CD4-positive, alpha-beta T cell (primary cell): ENCODE data around the gene AVP. TPM values are rescaled to one million over a fixed set of nuclear protein-coding genes. Genes with fewer than 3 reads are reported as not detected.

Experiments used
- ATAC-seq: fragments of 200-7000 bp; cut with Tn5 transposase; one replicate; pipeline ENCODE4 v1.10.0; 2022; ENCODE audit warnings: mild to moderate bottlenecking; ENCODE audit not compliant: poor library complexity
- CTCF ChIA-PET: fragments of 350-600 bp; sonication (Branson Sonifier 250); formaldehyde crosslinking; loops from one replicate; lab custom pipeline; 2021; ENCODE audit warnings: antibody characterized with exemption, inconsistent platforms; lab: Charles Lee
- POLR2A ChIA-PET: fragments of 350-600 bp; sonication (Branson Sonifier 250); formaldehyde crosslinking; loops from one replicate; lab custom pipeline; 2021; ENCODE audit warnings: antibody characterized with exemption, inconsistent platforms; lab: Charles Lee
- DNase-seq, 14 experiments: peaks; one replicate each; pipeline ENCODE4 v3.0.0-alpha.2; 2013 to 2020; ENCODE audit warnings: mixed read lengths in 2 of 14
- H3K27ac ChIP-seq, 2 donors: one replicate each; pipeline versions ENCODE4 v1.5.1 to v1.7.0; 2013; ENCODE audit warnings: low read length in 2 of 2, low read depth in 1 of 2, mild to moderate bottlenecking in 1 of 2
- H3K27me3 ChIP-seq, 2 experiments: 1 replicate in 1 of 2; 2 replicates in 1 of 2; pipeline versions ENCODE4 v1.6.1 to v1.7.0; 2013; ENCODE audit warnings: low read length in 2 of 2, control low read depth in 1 of 2, mild to moderate bottlenecking in 1 of 2, moderate library complexity in 1 of 2; ENCODE audit not compliant: insufficient read depth in 2 of 2, control insufficient read depth in 1 of 2
- H3K36me3 ChIP-seq: one replicate; pipeline ENCODE4 v1.6.1; 2013; ENCODE audit warnings: low read length, control low read depth; ENCODE audit not compliant: insufficient read depth
- H3K4me1 ChIP-seq: one replicate; pipeline ENCODE4 v1.6.1; 2013; ENCODE audit warnings: low read length, control low read depth; ENCODE audit not compliant: insufficient read depth
- H3K4me3 ChIP-seq: one replicate; pipeline ENCODE4 v1.5.1; 2013; ENCODE audit warnings: mild to moderate bottlenecking, low read length, moderate library complexity
- H3K9me3 ChIP-seq, 2 experiments: 1 replicate in 1 of 2; 2 replicates in 1 of 2; pipeline versions ENCODE4 v1.6.1 to v1.7.0; 2013; ENCODE audit warnings: low read length in 2 of 2, mild to moderate bottlenecking in 2 of 2, control low read depth in 1 of 2, moderate library complexity in 1 of 2; ENCODE audit not compliant: control insufficient read depth in 1 of 2, insufficient read depth in 1 of 2
- H3K27ac Mint-ChIP-seq: one replicate; pipeline ENCODE4 v1.8.0; 2020; ENCODE audit warnings: mixed read lengths
- H3K27me3 Mint-ChIP-seq: one replicate; pipeline ENCODE4 v1.8.0; 2021; ENCODE audit warnings: mixed read lengths
- H3K36me3 Mint-ChIP-seq: one replicate; pipeline ENCODE4 v1.8.0; 2021; ENCODE audit warnings: low read depth, mixed read lengths
- H3K4me1 Mint-ChIP-seq: one replicate; pipeline ENCODE4 v1.8.0; 2021; ENCODE audit warnings: low read depth, mixed read lengths
- H3K4me3 Mint-ChIP-seq: one replicate; pipeline ENCODE4 v1.8.0; 2020; ENCODE audit warnings: mild to moderate bottlenecking, mixed read lengths
- H3K9me3 Mint-ChIP-seq: one replicate; pipeline ENCODE4 v1.8.0; 2020; ENCODE audit warnings: mixed read lengths
- CTCF ChIP-seq: fragments of 200-600 bp; IDR thresholded peaks from one replicate; pipeline ENCODE4 v1.8.0; 2022; ENCODE audit warnings: antibody characterized with exemption, mild to moderate bottlenecking
- intact Hi-C, 2 experiments: fragments of 100-400 bp; cut with DNase I in 1 of 2; cut with micrococcal nuclease in 1 of 2; formaldehyde crosslinking; loops; one replicate each; pipeline versions ENCODE4 v1.15.1 to v1.9.0; 2023 to 2025; cut with DNase I, micrococcal nuclease
- total RNA-seq, 174 experiments: library from RNA in 2 of 174; stranded (reverse) in 2 of 174; gene quantifications; one replicate each; pipeline ENCODE4 v1.2.3 and lab custom pipeline; 2021 to 2026

The AVP gene
- total RNA-seq, 2 experiments from 2014 or later, result 0.47 to 0.56 TPM

DNA sequence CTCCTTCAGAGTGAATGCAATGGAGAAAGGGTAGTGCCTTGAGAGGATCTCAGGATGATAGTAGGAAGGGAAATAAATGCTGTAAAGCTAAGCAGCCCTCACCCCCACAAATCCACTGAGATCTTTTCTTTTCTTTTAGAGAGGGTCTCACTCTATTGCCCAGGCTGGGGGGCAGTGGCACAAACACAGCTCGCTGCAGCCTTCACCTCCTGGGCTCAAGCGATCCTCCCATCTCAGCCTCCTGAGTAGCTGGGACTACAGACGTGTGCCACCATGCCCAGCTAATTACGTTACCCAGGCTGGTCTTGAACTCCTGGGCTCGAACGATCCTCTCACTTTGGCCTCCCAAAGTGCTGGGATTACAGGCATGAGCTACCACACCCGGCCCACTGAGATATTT is 16.0 kb upstream of the AVP start:
- no peak for ATAC-seq
- Mint-ChIP-seq H3K27ac (no peak overlapping the region), H3K4me1 (peaks cover 27% of the 10 kb centered on the region), H3K9me3 (no peaks in the 10 kb centered on the region), H3K27me3 (no peaks in the 10 kb centered on the region), H3K36me3 (no peaks in the 10 kb centered on the region), H3K4me3 (no peak overlapping the region)
- POLR2A ChIA-PET, result interaction anchor here (1.1 to 3.1 kb wide), 2 partner anchors 7 to 57 kb away, joined by 3 to 21 read pairs; no protein-coding TSS in a partner anchor
- no peaks in the 10 kb centered on the region for H3K9me3 ChIP-seq
- no peaks in the 10 kb centered on the region for H3K36me3 ChIP-seq
- no peak overlapping the region for H3K4me3 ChIP-seq
- intact Hi-C loops, result no loop called here
- DNase-seq, result no peak
- no peak overlapping the region for H3K27ac ChIP-seq
- peaks cover 23% of the 10 kb centered on the region for H3K4me1 ChIP-seq
- no peak for TF ChIP-seq CTCF
- no peaks in the 10 kb centered on the region for H3K27me3 ChIP-seq
- CTCF ChIA-PET, result no interaction called here

DNA sequence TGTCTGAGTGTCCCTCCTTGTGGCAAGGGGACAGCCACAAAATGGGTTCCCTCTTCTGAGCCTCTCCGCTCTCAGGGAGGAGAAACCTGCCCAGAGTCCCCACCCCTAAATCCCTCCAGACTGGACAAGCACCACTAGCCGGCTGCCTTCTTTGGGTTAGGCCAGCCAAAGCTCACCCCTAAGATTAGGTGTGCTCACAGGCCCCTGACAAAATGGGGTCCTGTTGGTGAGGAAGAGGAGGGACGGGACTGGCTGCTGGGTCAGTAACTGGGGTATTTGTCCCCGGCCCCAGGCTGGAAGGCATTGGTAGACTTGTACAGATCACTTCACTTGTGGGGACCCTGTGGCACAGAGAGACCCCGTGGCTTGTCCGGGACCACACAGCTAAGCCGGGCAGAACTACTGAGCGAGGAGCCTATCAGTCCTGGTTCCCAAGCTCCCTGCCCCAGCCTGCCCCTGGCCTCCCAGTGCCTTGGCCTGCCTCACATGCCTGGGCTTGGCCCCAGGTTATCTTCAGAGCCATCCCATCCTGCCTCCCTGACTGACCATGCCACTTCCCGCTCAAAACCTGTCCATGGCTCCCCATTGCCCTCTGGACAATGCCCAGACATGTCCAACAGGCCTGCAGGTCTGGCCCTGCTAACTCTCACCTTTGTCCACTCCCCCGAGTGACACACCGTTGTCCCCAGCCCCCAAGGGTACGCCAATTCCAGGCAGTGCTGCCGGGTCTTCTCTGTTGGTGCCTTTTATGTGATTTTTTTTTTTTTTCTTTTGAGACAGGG is 10.5 kb upstream of the AVP start:
- Mint-ChIP-seq H3K27me3 (peaks cover 7% of the 10 kb centered on the region), H3K27ac (peak overlapping the region; percentile 100), H3K4me1 (peaks cover 36% of the 10 kb centered on the region), H3K36me3 (peaks cover 8% of the 10 kb centered on the region), H3K9me3 (no peaks in the 10 kb centered on the region), H3K4me3 (no peak overlapping the region)
- ATAC-seq, result no peak
- DNase-seq, result no peak
- CTCF ChIA-PET, result no interaction called here
- Histone ChIP-seq H3K27ac (peak overlapping the region; percentile 9 to 38), H3K4me1 (peaks cover 26% of the 10 kb centered on the region), H3K4me3 (no peak overlapping the region), H3K9me3 (no peaks in the 10 kb centered on the region), H3K27me3 (peaks cover 0 to 11% of the 10 kb centered on the region in 2 experiments), H3K36me3 (no peaks in the 10 kb centered on the region)
- intact Hi-C loops, result no loop called here
- TF ChIP-seq CTCF, result no peak
- POLR2A ChIA-PET, result interaction anchor here (3.0 to 3.7 kb wide), 2 partner anchors 20 to 24 kb away, joined by 7 to 48 read pairs; partner anchors contain the start of gene OXT

GRCh38 chr20:3093861-3094361 is 9.4 kb upstream of the AVP start:
- peaks cover 26% of the 10 kb centered on the region for H3K4me1 ChIP-seq
- H3K27me3 ChIP-seq, result peaks cover 0 to 11% of the 10 kb centered on the region in 2 experiments
- ChIA-PET POLR2A (interaction anchor here (0.7 to 3.7 kb wide), 11 partner anchors 7 to 129 kb away, joined by 3 to 48 read pairs (median 7); partner anchors contain the start of gene OXT), CTCF (interaction anchor here (1.5 to 1.9 kb wide), 2 partner anchors 17 to 24 kb away, joined by 5 to 8 read pairs; no protein-coding TSS in a partner anchor)
- peak overlapping the region; percentile 100 for H3K27ac Mint-ChIP-seq
- peak overlapping the region; percentile 92 for H3K4me3 Mint-ChIP-seq
- intact Hi-C loops, result loop anchor here in 1 of 2 experiments (2.0 kb wide), 2 partner anchors 21 to 25 kb away; no protein-coding TSS in a partner anchor
- H3K4me1 Mint-ChIP-seq, result peaks cover 40% of the 10 kb centered on the region
- H3K9me3 Mint-ChIP-seq, result no peaks in the 10 kb centered on the region
- H3K36me3 ChIP-seq, result no peaks in the 10 kb centered on the region
- ATAC-seq (peak; percentile 67), DNase-seq (peak in 10 of 14 experiments; percentile 32 to 73 (median 52))
- H3K36me3 Mint-ChIP-seq, result peaks cover 8% of the 10 kb centered on the region
- peak overlapping the region; percentile 76 to 86 for H3K27ac ChIP-seq
- no peak overlapping the region for H3K4me3 ChIP-seq
- peaks cover 8% of the 10 kb centered on the region for H3K27me3 Mint-ChIP-seq
- no peaks in the 10 kb centered on the region for H3K9me3 ChIP-seq
- TF ChIP-seq CTCF, result no peak
